ENCODE measurements around the gene HLCS.

HLCS gene

GRCh38 chr21:36815284-36815683, 151.2 kb downstream of the HLCS start:
- ChIA-PET POLR2A (no interaction called here), CTCF (no interaction called here)
- no peak for TF ChIP-seq CTCF (IDR thresholded peaks at IDR 0.05; ENCODE audit: control extremely low read depth, extremely low read depth, low read depth, missing control alignments)
- DNase-seq (ENCODE audit: extremely low spot score): no peak

- ChIA-PET CTCF (no interaction called here), POLR2A (no interaction called here)
- no peak for TF ChIP-seq CTCF (IDR thresholded peaks at IDR 0.05; ENCODE audit: control extremely low read depth, extremely low read depth, low read depth, missing control alignments)
- no peak for DNase-seq (ENCODE audit: extremely low spot score)
Measured at GRCh38 chr21:36813052-36813451, 153.4 kb downstream of the HLCS start.

GRCh38 chr21:36811762-36812161, 154.7 kb downstream of the HLCS start:
- CTCF ChIA-PET: no interaction called here
- TF ChIP-seq CTCF (IDR thresholded peaks at IDR 0.05; ENCODE audit: control extremely low read depth, extremely low read depth, low read depth, missing control alignments): no peak
- POLR2A ChIA-PET: no interaction called here
- DNase-seq (ENCODE audit: extremely low spot score): no peak

- no peak for DNase-seq (ENCODE audit: extremely low spot score)
- TF ChIP-seq CTCF (IDR thresholded peaks at IDR 0.05; ENCODE audit: control extremely low read depth, extremely low read depth, low read depth, missing control alignments): no peak
- POLR2A ChIA-PET: no interaction called here
- CTCF ChIA-PET: interaction anchor here (1.1 to 1.8 kb wide), 4 partner anchors 9 to 44 kb away, joined by 3 to 5 read pairs (median 3); no protein-coding TSS in a partner anchor
Measured at GRCh38 chr21:36810443-36810842, 156.0 kb downstream of the HLCS start.

- no peak for TF ChIP-seq CTCF (IDR thresholded peaks at IDR 0.05; ENCODE audit: control extremely low read depth, extremely low read depth, low read depth, missing control alignments)
- POLR2A ChIA-PET: no interaction called here
- CTCF ChIA-PET: interaction anchor here (1.5 to 2.1 kb wide), 3 partner anchors 10 to 19 kb away, joined by 4 to 5 read pairs (median 4); no protein-coding TSS in a partner anchor
- no peak for DNase-seq (ENCODE audit: extremely low spot score)
Measured at GRCh38 chr21:36807422-36807928, 159.0 kb downstream of the HLCS start.

- ChIA-PET POLR2A (no interaction called here), CTCF (interaction anchor here (1.3 kb wide), 1 partner anchor 8 kb away, joined by 3 read pairs; no protein-coding TSS in a partner anchor)
- no peak for TF ChIP-seq CTCF (IDR thresholded peaks at IDR 0.05; ENCODE audit: control extremely low read depth, extremely low read depth, low read depth, missing control alignments)
- DNase-seq (ENCODE audit: extremely low spot score): no peak
Measured at GRCh38 chr21:36806103-36806502, 160.4 kb downstream of the HLCS start.

Measured in GM10248 (cell line).